Measurements from ENCODE around the gene CYYR1.
"Not testable (repeated sequence)": the region's sequence is repeated elsewhere in the genome, so short reads cannot be mapped to it uniquely, and the experiment has no call there.

CYYR1 gene

DNA sequence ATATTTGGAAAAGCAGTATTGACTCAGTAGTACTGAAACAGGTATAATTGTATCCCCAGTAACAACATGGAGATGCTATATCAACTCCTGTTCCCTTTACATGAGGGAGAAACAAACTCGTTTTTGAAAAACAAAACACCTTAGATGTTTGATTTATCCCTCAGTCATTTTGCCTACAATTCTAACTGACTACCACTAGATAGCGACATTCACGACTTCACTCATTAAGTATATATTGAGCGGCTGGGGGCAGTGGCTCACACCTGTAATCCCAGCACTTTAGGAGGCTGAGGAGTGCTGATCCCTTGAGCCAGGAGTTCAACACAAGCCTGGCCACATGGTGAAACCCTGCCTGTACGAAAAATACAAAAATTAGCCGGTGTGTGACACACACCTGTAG lies 83.3 kb downstream of the CYYR1 start:
- DNase-seq (ENCODE audit: low read depth), result no peak

DNA sequence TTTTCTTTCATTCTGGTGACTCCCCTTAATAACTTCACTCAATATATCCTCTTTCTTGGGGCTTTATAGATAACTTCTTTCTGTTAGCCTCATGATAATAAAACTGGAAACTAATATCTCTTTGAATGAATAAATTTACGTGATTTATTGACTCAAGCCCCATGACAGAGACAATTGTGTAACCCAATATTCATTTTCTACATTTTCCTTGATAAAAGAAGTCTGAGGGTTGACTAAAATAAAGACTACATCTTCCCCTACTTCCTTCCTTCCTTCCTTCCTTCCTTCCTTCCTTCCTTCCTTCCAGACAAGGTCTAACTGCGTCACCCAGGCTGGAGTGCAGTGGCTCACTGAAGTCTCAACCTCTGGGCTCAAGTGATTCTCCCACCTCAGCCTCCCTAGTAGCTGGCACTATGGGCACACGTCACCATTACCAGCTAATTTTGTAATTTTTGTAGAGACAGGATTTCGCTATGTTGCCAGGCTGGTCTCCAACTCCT lies 85.1 kb downstream of the CYYR1 start:
- DNase-seq (ENCODE audit: low read depth), result no peak

GRCh38 chr21:26473471-26473870 lies 99.6 kb downstream of the CYYR1 start:
- no peak for DNase-seq (ENCODE audit: low read depth)

DNA sequence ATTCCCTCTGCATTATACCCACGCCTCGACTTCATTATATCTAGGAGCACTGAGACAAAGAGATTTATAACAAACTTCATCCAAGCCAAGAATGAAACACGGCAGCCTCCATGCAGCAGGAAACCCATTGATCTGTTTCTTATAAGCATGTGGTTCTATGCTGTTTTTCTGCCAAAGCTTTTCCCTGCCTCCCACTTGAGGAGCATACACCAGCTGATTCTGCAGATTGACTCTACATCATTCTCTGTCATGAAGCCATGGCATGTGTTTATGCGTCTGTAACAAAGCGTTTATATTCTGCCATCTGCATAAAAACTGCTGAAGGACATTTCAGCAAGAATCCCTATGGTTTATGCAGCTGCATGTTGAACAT lies 102.0 kb downstream of the CYYR1 start:
- no peak for DNase-seq (ENCODE audit: low read depth)

DNA sequence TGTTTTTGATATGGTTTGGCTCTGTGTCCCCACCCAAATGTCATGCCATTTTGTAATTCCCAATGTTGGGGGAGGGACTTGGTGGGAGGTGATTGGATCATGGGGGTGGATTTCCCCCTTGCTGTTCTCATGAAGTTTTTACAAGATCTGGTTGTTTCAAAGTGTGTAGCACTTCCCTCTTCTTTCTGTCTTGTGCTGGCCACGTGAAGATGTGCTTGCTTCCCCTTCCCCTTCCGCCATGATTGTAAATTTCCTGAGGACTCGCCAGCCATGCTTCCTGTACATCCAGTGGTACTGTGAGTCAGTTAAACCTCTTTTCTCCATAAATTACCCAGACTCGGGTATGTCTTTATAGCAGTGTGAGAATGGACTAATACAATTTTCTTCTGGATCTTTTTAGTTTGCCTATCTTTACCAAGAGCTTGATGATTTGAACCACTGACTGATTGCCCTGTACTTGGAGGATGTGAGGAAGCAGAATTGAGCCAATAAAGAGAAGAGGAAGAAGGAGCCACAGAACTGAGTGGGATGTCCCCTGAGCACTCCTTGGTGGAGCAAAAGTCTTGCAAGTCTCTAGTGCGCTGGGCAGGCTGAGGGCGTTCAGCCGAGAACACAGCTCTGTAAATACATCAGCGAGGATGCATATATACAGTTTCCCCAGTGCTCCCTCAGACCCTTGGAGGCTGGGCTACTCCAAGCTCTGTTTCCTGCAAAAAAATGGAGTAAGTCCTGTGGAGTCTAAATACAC lies 102.6 kb downstream of the CYYR1 start:
- no peak for DNase-seq (ENCODE audit: low read depth)

GRCh38 chr21:26469789-26470188 lies 103.3 kb downstream of the CYYR1 start:
- no peak for DNase-seq (ENCODE audit: low read depth)

- no peak for DNase-seq (ENCODE audit: low read depth)
Observed at GRCh38 chr21:26465916-26466315, 107.2 kb downstream of the CYYR1 start.

DNA sequence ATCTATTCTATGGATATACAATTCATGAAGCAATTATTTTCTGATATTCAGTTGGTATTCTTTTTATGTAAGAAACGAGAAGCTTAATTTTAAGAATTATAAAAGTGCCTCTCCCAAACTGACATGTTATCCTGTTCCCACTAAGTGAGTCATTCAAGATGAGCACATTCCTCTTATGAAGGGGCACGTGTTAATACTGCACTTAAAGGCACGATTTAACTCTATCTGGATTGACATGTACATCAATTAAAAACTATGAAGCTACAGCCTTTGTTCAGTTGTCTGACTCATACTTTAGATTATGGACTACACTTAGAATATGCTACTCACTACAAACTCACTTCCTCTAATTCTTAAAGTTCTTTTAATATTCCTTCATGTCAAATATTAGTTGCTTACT lies 111.6 kb downstream of the CYYR1 start:
- no peak for DNase-seq (ENCODE audit: low read depth)

DNA sequence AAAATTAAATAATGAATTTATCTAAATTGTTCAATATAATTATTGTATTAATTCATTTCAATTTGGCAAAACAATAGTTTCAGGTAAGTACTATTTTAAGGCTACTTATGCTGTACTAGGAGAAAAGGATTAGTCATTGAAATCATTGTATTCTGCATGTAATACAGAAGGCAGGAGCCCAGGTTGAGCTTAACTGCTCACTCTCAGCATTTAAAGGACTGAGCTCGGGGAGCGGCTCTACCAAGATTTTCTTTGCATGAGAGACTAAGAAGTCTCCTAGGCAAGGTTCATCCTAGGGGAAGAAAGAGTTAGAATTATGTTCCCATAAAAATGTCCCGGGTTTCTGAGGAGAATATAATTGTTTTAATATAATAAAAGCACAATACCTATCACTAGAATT lies 112.5 kb downstream of the CYYR1 start:
- DNase-seq (ENCODE audit: low read depth), result no peak

DNA sequence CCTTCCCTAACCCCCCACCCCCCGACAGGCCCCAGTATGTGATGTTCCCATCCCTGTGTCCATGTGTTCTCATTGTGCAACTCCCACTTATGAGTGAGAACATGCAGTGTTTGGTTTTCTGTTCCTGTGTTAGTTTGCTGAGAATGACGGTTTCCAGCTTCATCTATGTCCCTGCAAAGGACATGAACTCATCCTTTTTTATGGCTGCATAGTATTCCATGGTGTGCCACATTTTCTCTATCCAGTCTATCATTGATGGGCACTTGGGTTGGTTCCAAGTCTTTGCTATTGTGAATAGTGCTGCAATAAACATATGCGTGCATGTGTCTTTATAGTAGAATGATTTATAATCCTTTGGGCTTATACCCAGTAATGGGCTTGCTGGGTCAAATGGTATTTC lies 114.2 kb downstream of the CYYR1 start:
- DNase-seq (ENCODE audit: low read depth), result not testable (repeated sequence)

DNA sequence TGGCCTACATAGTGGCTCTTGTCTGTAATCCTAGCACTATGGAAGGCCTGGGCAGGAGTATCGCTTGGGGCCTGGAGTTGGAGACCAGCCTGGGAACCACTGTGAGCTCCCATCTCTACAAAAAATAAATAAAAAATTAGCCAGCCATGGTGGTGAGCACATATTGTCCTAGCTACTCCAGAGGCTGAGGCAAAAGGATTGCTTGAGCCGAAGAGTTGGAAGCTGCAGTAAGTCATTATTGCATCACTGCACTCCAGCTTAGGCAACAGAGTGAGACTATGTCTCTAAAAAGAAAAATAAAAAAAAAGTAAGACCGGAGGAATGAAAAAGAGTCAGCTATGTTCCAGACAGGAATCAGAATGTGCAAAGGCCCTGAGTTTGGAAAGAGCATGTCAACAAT lies 115.3 kb downstream of the CYYR1 start:
- DNase-seq (ENCODE audit: low read depth), result no peak

DNA sequence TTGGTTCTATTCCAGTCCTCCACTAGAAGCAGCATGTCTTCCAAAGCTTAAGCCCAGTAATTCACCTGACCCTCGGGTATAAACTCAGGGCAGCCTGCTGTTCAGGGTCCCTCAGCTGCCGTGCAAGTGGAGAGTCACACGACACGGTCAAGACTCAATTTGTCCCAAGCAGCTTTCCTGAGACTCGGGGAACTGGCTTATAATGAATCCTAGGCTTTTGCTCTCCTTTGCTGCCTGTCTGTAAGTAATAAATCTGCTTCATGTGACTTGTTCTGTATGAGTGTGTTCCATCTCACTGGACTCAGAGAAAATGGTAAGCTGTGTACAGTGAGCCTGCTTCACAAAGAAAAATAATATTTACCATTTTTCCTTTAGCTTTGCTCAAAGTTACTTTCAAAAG lies 119.8 kb downstream of the CYYR1 start:
- no peak for DNase-seq (ENCODE audit: low read depth)

- no peak for DNase-seq (ENCODE audit: low read depth)
Observed at GRCh38 chr21:26451081-26451740, 121.9 kb downstream of the CYYR1 start.

DNA sequence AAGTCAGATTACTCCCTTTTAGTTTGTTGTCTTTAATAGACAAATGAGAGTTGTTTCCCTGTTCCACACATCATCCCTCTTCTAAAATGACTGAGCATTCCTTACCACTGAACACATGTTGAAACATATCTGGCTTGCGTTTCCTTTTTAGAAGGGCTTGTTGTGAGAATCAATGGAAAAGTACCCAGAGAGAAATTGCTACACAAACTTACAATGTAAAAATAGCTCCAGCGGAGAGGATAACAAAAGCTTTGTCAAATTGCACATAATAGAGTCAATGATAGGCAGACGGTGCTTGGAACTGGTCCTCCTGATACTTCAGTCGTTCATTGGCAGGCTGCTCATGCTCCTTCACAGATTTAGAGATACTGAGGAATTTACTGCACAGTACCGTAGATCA lies 123.9 kb downstream of the CYYR1 start:
- DNase-seq (ENCODE audit: low read depth), result no peak

DNA sequence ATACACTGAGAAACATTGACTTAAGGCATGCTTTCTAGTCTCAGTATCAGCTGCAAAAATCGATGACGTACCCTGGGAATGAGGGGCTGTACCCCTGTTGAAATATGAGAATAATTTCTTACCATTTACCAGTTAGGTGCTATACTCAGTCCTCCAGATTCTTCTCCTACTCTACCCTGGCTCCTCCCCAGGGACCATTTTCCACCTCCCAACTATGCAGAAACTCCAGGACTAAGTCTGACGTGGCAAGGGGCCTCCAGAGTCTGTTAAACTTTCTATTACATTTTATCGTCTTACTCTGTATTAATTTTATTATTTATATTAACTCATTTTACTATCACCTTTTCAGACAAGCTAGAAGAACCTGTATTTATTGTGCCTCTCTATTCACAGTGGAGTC lies 124.3 kb downstream of the CYYR1 start:
- no peak for DNase-seq (ENCODE audit: low read depth)

DNA sequence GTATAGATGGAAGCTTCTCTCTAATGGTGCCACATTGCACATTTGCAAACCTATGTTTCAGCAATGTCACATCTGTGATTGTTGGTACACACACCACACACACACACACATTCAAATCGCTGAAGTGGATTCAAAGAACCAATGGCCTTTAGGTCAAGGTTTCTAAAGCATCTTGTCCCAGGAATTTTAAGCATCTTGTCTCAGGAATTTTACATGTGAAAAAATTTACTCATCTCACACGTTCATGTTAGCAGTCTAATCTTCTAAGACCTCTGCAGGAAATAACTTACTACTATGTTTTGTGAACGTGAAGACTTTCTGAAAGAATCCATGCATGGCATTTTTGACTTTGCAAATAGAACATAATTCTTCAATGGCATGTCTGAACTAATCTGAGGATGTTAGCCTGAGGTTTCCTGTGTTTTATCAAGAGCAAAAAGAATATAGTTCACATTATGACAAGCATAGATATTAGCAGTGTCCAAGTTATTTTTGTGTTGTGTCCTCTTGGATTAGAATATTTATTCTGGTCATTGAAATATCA lies 125.1 kb downstream of the CYYR1 start:
- DNase-seq (ENCODE audit: low read depth), result no peak

- DNase-seq (ENCODE audit: low read depth), result no peak
Observed at GRCh38 chr21:26445440-26445839, 127.6 kb downstream of the CYYR1 start.

DNA sequence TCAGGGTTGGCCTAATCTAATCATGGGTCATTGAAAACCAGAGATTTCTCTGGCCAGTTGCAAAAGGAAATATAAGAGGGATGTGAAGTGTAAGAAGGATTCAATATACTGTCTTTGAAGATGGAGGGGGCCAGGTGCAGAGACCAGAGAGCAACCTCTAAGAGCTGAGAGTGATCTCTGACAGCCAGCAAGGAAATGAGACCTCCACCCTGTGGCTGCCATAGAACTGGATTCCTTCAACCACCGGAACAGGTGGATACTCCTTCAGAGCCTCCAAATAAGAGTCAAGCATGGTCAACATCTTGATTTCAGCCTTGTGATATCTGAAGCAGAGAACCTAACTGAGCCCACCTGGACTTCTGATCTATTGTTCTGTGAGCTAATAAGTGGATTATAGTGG lies 128.4 kb downstream of the CYYR1 start:
- no peak for DNase-seq (ENCODE audit: low read depth)

DNA sequence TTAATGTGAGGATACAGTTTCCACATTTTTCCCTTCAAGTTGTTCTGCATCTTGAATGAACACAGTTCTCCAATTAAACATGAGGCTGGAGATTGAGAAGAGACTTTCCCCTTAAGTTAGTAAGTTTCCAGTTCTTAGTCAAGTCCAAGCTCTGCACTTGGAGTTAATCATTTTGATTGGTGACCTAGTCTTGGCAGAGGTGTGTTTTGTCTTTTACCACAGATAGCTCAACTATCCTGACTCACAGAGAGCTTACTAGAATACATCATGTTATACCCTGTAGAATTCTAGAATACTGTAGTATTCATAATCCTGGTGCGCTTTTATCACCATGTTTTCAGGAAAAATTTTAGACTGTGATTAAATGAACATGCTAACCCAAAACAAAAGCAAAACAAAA lies 129.2 kb downstream of the CYYR1 start:
- DNase-seq (ENCODE audit: low read depth), result no peak

GRCh38 chr21:26443291-26443690 lies 129.8 kb downstream of the CYYR1 start:
- DNase-seq (ENCODE audit: low read depth), result no peak

DNA sequence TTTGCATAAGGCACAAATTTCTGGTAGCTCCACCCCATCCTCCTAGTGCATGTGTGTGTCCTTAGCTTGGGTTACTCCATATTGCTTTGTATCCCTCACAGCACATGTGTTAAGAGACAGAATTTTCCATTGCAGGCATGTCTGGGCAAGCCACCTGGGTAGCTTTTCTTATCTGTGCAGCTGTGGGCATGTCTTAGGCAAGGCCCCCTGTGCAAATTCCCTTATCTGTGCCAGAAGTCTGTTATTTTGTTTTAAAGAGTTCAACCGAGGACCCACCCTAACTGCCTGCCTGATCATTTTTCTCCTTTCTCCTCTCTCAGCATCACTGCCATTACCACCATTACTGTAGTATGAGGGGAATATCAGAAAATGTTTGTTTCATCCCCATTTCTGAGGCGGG lies 131.9 kb downstream of the CYYR1 start:
- no peak for DNase-seq (ENCODE audit: low read depth)

DNA sequence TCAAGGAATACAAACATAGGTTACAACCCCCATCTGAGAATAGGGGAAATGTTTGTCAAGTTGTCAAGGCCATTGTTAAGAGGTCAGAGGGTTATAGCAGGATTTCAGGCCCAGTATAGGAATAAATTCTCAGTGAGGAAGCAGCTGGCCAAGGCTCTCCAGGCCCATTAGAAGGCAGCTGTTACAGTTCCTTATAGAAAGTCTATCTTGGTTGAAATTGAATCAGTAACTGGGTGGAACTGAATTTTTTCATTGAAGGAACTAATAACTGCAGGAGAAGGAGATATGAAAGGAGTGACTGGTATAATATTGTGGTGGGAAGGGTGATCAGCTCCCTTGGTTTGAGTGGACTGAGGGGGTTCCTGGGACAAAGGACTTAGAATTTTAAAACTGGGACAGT lies 134.1 kb downstream of the CYYR1 start:
- DNase-seq (ENCODE audit: low read depth), result no peak

GRCh38 chr21:26437326-26438009 lies 135.6 kb downstream of the CYYR1 start:
- DNase-seq (ENCODE audit: low read depth), result no peak
